ES-I3 (cell line): ENCODE results near the gene ARHGEF28.

Source experiments
- H3K36me3 ChIP-seq: 2 replicates; pipeline ENCODE4 v1.6.1; 2013; ENCODE audit warnings: mild to moderate bottlenecking, low read length, control low read depth, moderate library complexity; ENCODE audit not compliant: insufficient read depth
- H3K4me1 ChIP-seq: 2 replicates; pipeline ENCODE4 v1.6.1; 2013; ENCODE audit warnings: mild to moderate bottlenecking, control low read depth, low read length; ENCODE audit not compliant: insufficient read depth
- H3K9ac ChIP-seq: 2 replicates; pipeline ENCODE4 v1.6.1; 2013; ENCODE audit warnings: low read depth, mild to moderate bottlenecking, low read length, moderate library complexity
- H3K9me3 ChIP-seq: 2 replicates; pipeline ENCODE4 v1.6.1; 2013; ENCODE audit warnings: mild to moderate bottlenecking, low read length, moderate library complexity; ENCODE audit not compliant: control insufficient read depth, insufficient read depth

The ARHGEF28 gene

DNA sequence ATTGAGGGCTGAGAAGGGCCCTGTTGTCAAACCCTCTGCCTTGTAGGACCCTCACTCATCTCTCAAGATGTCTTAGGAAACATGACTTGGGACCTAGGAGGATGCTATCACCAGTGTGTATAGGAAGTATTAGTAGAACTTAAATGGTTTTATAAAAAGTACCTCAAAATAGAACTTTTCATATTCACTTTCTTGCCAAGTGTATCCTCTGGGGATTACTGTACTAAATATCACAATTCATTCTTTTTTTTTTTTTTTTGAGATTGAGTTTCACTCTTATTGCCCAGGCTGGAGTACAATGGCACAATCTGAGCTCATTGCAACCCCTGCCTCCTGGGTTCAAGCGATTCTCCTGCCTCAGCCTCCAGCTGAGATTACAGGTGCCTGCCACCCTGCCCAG, 56.2 kb downstream of the ARHGEF28 start:
- Histone ChIP-seq H3K9me3 (no peaks in the 10 kb centered on the region), H3K4me1 (no peaks in the 10 kb centered on the region), H3K9ac (no peak overlapping the region), H3K36me3 (no peaks in the 10 kb centered on the region)

DNA sequence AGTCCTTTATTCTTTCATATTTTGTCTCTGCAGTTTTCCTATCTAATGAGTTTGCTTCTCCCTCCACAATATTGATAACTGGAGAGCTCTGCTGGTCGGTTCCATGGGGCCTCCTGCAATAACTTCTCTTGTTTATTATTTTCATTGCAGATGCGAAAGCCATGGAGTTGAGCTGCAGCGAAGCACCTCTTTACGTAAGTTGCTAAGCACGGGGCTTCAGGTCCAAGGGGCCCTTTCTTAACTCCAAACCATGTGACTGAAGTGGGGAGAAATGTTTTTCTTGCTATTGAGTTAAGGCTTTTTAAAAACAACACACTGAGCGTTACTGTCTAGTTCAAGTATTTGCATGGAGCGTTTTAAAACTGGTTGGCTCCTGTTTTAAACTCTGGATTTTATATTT, 58.7 kb downstream of the ARHGEF28 start:
- no peaks in the 10 kb centered on the region for H3K9me3 ChIP-seq
- no peak overlapping the region for H3K9ac ChIP-seq
- no peaks in the 10 kb centered on the region for H3K36me3 ChIP-seq
- no peaks in the 10 kb centered on the region for H3K4me1 ChIP-seq

DNA sequence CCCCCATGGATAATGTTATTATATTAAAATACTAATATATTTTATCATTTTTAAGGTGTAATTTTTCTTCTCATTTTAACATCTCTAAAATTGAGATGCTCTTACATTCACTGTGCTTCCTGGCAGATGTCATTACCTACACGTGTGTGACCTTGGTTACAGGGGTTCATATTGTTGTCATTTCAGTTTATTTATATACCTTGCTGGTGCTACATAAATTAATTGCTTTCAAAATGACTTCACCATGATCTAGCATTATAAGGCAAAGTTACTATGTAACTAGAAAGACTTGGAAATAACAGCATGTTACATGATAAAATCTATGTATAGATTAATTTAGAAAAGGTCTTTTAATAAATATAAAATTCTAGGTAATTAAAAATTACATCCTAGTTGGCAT, 60.9 kb downstream of the ARHGEF28 start:
- Histone ChIP-seq H3K4me1 (no peaks in the 10 kb centered on the region), H3K9me3 (no peaks in the 10 kb centered on the region), H3K9ac (no peak overlapping the region), H3K36me3 (no peaks in the 10 kb centered on the region)

DNA sequence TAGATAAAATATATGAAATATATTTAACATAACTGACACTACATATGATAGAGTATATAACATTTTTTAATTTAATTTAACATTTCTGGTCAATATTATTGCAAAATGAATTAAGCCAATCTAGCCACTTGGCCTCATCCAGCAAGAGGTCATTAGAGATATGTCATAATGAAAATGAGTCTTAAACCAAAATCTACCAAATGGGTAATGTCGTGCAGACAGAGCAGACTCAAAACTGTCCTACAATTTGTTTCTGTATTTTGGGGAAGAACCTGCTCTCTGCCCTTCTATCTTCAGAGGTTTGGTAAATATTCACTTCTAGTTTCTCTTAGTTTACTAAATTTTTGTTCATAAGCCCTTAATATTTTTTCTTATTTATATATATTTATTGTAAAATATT, 61.4 kb downstream of the ARHGEF28 start:
- Histone ChIP-seq H3K9me3 (no peaks in the 10 kb centered on the region), H3K36me3 (no peaks in the 10 kb centered on the region), H3K9ac (no peak overlapping the region), H3K4me1 (peaks cover 2% of the 10 kb centered on the region; the same call in 1 of the 2 replicates)

DNA sequence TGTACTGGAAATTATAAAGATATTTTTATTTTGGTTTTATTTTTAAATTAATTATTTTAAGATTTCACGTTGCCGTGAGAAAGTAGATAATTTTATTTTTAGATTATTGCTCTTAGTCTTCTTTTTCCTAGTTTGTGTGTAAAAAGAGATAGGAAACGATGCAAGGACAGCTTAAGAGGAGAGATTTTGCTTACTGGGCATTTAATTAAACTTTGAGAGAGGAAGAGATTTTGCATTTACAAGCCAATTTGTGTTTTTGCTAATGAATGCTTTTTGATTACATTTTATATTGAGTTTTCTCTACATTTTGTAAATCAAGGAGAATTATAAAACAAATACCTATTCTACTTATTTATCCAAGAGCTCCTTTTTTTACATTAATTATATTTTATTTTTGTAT, 64.0 kb downstream of the ARHGEF28 start:
- Histone ChIP-seq H3K4me1 (peaks cover 17% of the 10 kb centered on the region), H3K9me3 (no peaks in the 10 kb centered on the region), H3K36me3 (no peaks in the 10 kb centered on the region), H3K9ac (no peak overlapping the region)

DNA sequence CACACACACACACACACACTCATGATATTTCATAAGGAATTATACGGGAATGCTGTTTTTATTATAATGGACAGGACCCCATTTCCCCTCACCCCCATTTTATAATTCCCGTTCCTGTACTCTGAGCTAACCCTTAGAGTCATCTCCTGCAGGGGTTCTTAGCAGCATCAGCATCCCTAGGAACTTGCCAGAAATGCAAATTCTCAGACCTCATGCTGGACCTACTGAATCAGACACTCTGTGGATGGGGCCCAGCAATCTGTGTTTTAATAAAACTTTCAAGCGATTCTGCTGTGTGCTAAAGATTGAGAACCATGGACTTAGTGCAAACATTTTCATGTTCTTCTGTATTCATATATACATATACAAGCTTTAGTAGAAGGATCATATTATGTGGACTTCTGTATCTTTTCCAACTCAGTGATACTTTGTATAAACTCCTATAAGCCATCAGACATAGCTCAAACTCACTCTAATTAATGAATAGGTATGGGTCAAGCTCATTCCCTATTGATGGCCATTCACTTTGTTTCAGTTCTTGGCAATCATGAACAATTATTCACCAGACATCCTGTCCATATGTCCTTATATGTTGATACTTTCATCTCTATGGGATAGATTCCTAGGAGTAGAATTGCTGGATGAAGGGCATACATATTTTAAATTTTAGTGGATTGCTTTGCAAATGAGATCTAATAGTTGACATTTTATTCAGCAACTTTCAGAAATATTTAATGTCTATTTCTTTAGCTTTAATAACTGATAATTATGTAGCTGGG, 65.5 kb downstream of the ARHGEF28 start:
- H3K36me3 ChIP-seq = no peaks in the 10 kb centered on the region
- no peak overlapping the region for H3K9ac ChIP-seq
- H3K9me3 ChIP-seq = no peaks in the 10 kb centered on the region
- peaks cover 17% of the 10 kb centered on the region for H3K4me1 ChIP-seq

DNA sequence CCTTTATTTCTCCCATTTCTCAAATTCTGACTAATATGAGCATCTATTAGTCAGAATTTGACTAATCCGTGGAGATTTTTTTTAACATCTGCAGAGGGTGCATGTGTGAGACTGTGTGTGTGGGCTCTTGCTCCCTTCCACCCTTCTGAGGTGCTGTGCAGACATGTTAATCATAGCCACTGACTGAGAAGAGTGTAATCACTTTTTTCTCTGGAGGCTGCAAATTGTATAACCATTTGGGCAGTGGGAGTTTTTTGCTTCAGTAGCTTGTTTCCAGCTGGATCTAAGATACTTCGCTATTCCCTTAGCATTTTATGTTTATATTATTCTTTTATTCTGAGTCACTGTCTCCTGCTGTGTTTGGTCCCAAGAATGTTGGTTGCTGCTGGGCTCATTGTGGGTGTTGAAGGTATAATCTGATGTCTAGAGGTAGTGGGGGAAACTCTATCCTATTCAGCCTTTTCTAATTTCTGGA, 66.2 kb downstream of the ARHGEF28 start:
- H3K9me3 ChIP-seq = no peaks in the 10 kb centered on the region
- peaks cover 17% of the 10 kb centered on the region for H3K4me1 ChIP-seq
- no peak overlapping the region for H3K9ac ChIP-seq
- no peaks in the 10 kb centered on the region for H3K36me3 ChIP-seq

DNA sequence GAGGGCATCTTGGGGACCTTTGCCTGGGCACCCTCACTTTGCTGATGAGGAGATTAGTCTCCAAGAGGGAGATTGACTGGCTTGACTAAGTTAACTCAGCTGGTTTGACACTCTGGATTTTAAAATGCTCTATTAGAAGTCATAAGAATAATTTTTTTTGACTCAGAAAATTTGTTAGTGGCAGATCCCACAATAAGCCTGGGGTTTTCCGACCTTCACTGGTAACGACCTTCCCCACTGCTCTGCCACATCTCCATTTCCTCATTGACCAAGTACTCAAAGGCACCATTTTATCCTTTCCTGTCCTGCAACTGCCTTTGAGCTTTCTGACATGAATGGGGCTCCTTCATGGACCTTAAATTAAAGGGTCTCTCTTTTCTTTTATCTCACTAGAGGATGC, 67.0 kb downstream of the ARHGEF28 start:
- no peak overlapping the region for H3K9ac ChIP-seq
- H3K4me1 ChIP-seq = peaks cover 17% of the 10 kb centered on the region

DNA sequence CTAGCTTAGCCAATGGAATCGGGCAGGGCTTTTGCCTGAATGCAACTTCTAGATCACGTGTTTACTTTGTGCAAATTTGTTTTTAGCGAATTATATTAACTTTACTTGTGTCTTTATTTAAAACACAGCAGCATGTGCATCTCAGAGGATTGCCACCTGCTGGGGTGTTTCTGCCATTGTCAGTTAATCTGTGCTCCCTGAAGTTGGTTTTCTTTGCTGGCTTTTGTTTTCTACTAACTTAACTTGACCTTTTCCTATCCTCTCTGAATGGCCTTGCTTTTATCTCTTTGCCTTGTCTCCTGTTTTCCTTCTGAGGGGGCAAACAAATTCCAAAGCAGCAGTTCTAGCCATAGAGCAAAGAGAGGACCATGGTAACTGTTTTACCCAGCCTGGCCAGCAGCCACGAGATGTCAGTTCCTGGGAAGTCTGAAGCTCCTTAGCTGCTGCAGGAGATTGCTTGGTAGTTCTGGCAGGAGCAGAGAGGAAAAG, 67.6 kb downstream of the ARHGEF28 start:
- Histone ChIP-seq H3K4me1 (peaks cover 17% of the 10 kb centered on the region), H3K9ac (no peak overlapping the region), H3K9me3 (no peaks in the 10 kb centered on the region), H3K36me3 (no peaks in the 10 kb centered on the region)

More for the DNA sequence above, 67.0 kb downstream of the ARHGEF28 start:
- Histone ChIP-seq H3K9me3 (no peaks in the 10 kb centered on the region), H3K36me3 (no peaks in the 10 kb centered on the region)

DNA sequence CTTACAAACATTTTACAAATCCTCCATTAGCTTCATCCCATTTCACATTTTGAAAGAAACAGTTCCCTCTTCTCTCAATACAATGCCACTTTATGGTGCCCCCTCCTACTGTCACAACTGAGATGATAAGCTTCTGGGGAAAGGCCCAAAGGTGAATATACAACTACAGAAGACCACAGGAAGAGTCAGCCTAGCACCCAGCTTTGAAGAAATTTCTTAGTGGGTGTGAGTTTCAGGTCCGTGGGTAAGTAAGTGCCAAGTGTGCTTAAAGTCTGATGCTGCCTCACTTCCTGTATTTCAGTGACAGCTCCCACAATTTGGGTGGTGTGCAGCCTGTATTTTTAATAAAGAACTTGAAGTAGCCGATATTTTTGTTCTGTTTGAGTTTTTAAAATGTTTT, 68.1 kb downstream of the ARHGEF28 start:
- Histone ChIP-seq H3K9ac (no peak overlapping the region), H3K9me3 (no peaks in the 10 kb centered on the region), H3K36me3 (no peaks in the 10 kb centered on the region), H3K4me1 (peaks cover 17% of the 10 kb centered on the region)

DNA sequence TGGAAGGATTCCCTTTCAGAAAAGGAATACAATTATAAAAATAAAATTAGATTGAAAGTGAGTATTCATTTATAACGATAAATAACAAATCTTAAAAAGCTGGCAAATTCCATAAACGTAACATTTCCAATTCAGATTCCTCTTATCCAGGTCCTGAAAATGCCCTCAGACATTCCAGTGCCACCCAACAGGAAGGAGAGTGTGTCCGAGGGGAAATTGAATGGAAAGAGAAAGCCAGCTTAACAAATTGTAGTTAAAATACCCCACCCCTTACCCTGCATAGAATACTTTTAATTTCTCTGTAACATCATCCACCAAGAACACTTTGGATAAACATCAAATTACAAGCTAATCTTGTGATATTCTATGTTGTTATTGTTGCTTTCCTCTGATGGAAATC, 72.0 kb downstream of the ARHGEF28 start:
- Histone ChIP-seq H3K9ac (no peak overlapping the region), H3K36me3 (no peaks in the 10 kb centered on the region), H3K9me3 (no peaks in the 10 kb centered on the region), H3K4me1 (peaks cover 14% of the 10 kb centered on the region)

DNA sequence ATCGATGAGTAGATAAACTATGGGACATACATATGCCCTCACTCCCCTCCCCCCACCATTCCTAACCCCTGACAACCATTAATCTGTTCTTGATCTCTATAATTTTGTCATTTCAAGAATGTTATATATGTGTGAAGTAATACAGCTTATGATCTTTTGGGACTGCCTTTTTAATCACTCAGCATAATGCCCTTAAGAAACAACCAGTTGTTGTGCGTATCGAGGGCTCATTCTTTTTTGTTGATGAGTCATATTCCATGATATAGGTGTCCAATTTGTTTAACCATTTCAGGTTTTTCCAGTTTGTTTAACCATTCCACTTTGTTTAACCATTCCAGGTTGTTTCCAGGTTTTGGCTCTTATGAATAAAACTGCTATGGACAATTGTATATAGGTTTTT, 75.6 kb downstream of the ARHGEF28 start:
- no peaks in the 10 kb centered on the region for H3K9me3 ChIP-seq
- no peaks in the 10 kb centered on the region for H3K36me3 ChIP-seq
- no peak overlapping the region for H3K9ac ChIP-seq
- no peaks in the 10 kb centered on the region for H3K4me1 ChIP-seq

DNA sequence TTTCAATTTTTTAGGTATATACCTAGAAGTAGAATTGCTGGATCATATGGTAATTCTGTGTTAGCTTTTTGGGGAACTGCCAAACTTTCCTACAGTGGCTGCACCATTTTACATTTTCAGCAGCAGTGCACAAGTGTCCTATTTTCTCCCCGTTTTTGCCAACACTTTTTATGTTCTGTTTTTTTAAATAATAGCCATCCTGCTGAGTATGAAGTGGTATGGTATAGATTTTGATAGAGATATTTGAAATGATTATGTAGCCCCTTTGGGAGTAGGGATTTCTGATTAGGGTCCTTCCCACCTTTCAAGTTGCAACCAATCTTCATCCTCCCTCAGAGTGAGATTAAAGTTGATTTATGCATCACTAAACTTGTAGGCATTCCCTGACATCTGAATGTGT, 76.5 kb downstream of the ARHGEF28 start:
- H3K9ac ChIP-seq = no peak overlapping the region
- H3K4me1 ChIP-seq = no peaks in the 10 kb centered on the region
- no peaks in the 10 kb centered on the region for H3K9me3 ChIP-seq
- no peaks in the 10 kb centered on the region for H3K36me3 ChIP-seq

DNA sequence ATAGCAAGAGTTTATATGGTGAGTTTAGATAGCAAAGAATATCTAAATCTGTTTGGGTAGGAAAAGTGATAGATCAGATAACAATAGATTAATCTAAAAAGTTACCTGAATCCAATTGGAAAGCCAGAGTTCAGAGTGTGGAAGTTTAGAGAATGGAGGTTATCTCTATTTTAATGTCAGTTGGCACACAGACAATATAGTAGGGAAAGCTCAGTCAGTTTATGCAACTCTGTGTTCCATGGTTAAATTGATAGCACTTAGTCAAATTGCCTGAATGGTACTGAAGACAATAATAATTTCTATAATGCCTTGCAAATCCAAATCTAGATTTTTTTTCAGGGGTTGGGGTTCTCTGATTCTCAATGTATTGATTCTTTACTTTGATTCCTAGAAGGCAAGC, 77.0 kb downstream of the ARHGEF28 start:
- Histone ChIP-seq H3K4me1 (no peaks in the 10 kb centered on the region), H3K9me3 (no peaks in the 10 kb centered on the region), H3K36me3 (no peaks in the 10 kb centered on the region), H3K9ac (no peak overlapping the region)

DNA sequence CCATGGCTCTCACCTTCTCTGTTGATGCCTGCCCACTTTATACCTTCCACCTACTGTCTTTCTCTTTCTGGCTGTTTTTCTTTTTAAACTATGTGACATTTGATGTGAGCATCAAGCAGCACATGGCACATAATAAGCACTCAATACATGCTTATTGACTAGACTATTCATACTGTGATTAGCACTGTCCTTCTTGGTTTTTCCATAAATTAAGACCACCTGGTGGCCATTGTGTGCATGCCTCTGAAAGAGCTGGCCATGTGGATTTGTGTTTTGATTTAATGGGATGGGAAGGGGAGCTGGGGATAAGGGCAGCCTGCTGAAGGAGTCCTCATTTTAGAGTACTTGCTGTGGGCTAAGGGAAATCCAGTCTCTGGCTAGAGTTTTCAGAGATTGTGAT, 79.4 kb downstream of the ARHGEF28 start:
- Histone ChIP-seq H3K9me3 (no peaks in the 10 kb centered on the region), H3K4me1 (no peaks in the 10 kb centered on the region), H3K9ac (no peak overlapping the region), H3K36me3 (no peaks in the 10 kb centered on the region)
